CD4-positive, alpha-beta T cell treated with Interleukin-6 at 100 ng/mL for 8 hours (primary cell): Measurements from ENCODE around the gene LGI1.
A peak's percentile ranks its signal among the peaks of the same experiment; 100 is the strongest.
"Not testable (repeated sequence)": the region's sequence is repeated elsewhere in the genome, so short reads cannot be mapped to it uniquely, and the experiment has no call there.

Source experiments
- DNase-seq: peaks from one replicate; pipeline ENCODE4 v3.0.0-alpha.2; 2020; ENCODE audit warnings: mixed read lengths, low spot score

The LGI1 gene

GRCh38 chr10:93807371-93807770 is 49.6 kb downstream of the LGI1 start:
- no peak for DNase-seq

- no peak for DNase-seq
These were observed 55.1 kb downstream of the LGI1 start for GRCh38 chr10:93812659-93813338.

- peak; percentile 16 for DNase-seq
These were observed 56.0 kb downstream of the LGI1 start for GRCh38 chr10:93813507-93814465.

GRCh38 chr10:93815304-93816096 is 57.8 kb downstream of the LGI1 start:
- DNase-seq, result no peak

GRCh38 chr10:93816123-93816747 is 58.5 kb downstream of the LGI1 start:
- peak; percentile 6 for DNase-seq

- no peak for DNase-seq
These were observed 60.4 kb downstream of the LGI1 start for GRCh38 chr10:93818086-93818485.

GRCh38 chr10:93819520-93819919 is 61.8 kb downstream of the LGI1 start:
- DNase-seq, result no peak

- no peak for DNase-seq
These were observed 62.7 kb downstream of the LGI1 start for GRCh38 chr10:93820434-93820833.

- no peak for DNase-seq
These were observed 63.5 kb downstream of the LGI1 start for GRCh38 chr10:93821051-93821772.

- DNase-seq, result no peak
These were observed 68.6 kb downstream of the LGI1 start for GRCh38 chr10:93826355-93826754.

GRCh38 chr10:93827056-93827804 is 69.5 kb downstream of the LGI1 start:
- no peak for DNase-seq

GRCh38 chr10:93831065-93831464 is 73.3 kb downstream of the LGI1 start:
- DNase-seq, result not testable (repeated sequence)

- no peak for DNase-seq
These were observed 78.0 kb downstream of the LGI1 start for GRCh38 chr10:93835770-93836169.

- DNase-seq, result no peak
These were observed 80.1 kb downstream of the LGI1 start for GRCh38 chr10:93837822-93838221.

GRCh38 chr10:93838278-93838677 is 80.5 kb downstream of the LGI1 start:
- no peak for DNase-seq

GRCh38 chr10:93841961-93842360 is 84.2 kb downstream of the LGI1 start:
- no peak for DNase-seq

- DNase-seq, result no peak
These were observed 87.4 kb downstream of the LGI1 start for GRCh38 chr10:93844979-93845626.
